ENCODE measurements around the gene EMC8. TPM values are rescaled to one million over a fixed set of nuclear protein-coding genes. Genes with fewer than 3 reads are reported as not detected.
"Not testable (repeated sequence)": the region's sequence is repeated elsewhere in the genome, so short reads cannot be mapped to it uniquely, and the experiment has no call there.

EMC8 gene
- total RNA-seq, 1 donor from 2014 or later: 22.5 TPM

DNA sequence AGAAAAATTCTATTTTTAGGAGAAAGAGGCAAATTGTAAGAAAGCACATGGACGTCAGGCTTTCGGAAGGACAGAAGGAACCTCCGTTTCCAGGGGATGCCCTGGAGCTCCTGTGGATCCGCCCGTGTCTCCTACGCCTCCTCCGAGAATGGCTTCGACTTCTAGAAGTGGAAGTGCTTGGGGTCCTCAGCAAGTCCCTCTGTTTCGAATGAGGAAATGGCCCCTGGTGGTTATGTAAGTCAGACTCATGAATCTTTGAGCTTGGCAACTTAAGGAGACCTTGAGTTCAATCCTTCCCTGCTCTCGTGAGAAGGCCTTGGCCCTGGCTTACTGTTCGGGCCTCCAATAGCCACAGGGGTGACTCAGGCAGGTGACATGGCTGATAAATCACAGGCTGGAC, 39.0 kb upstream of the EMC8 start:
- no peak for DNase-seq
- H3K4me3 ChIP-seq: no peak overlapping the region
- intact Hi-C loops (cut with micrococcal nuclease): no loop called here
- no peak overlapping the region for H3K27ac ChIP-seq (replicated peaks)
- H3K9me3 ChIP-seq (replicated peaks): no peaks in the 10 kb centered on the region
- H3K4me1 ChIP-seq: no peaks in the 10 kb centered on the region
- no peaks in the 10 kb centered on the region for H3K36me3 ChIP-seq
- TF ChIP-seq CTCF (IDR thresholded peaks at IDR 0.05; ENCODE audit: borderline replicate concordance): no peak
- H3K27me3 ChIP-seq (ENCODE audit: low read depth): peaks cover 91% of the 10 kb centered on the region

GRCh38 chr16:85837654-85838053, 38.3 kb upstream of the EMC8 start:
- intact Hi-C loops (cut with micrococcal nuclease); H3K4me1 ChIP-seq; H3K27ac ChIP-seq (replicated peaks); H3K4me3 ChIP-seq; H3K36me3 ChIP-seq; H3K9me3 ChIP-seq (replicated peaks); DNase-seq: not testable (repeated sequence)
- H3K27me3 ChIP-seq (ENCODE audit: low read depth): peaks cover 91% of the 10 kb centered on the region

DNA sequence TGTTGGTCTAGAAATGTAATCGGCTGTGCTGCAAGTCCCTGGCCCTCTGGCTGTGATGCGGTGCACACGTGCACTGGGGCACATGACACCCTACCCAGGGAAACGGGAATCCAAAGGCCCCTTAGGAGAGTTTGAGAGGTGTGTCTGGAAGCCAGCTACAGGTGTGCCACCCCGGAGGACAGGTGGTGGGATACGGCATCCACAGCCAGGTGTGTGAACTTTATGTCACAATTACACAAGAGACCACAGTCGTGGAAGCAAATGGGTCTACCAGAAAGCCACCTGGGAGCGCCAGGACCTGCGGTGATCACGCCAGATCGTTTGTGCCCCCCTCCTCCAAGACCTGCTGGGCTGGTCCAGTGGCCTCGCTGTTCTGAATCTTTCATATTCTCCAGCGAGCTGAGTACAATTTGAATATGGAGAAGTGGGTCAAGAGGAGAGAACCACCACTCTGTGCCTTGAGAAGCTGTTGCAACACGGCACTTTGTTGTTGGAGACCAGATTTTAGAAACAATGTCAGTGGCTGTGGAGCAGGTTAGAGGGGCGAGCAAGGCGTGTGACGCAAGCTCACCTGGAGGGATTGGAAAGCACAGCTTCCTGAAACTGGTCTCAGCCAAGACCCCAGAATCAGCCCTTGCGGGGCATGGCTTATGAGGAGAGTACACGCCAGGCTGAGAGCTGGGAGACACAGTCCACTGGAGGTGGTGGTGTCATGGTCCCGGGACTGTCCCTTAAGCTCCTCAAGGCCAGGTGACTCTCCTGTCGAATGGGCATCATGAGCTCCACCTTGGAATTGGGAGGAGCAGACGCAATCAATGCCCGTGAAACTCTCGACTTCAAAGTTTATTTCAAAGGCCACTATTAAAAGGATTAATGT, 37.6 kb upstream of the EMC8 start:
- H3K4me3 ChIP-seq: no peak overlapping the region
- no peak for TF ChIP-seq CTCF (IDR thresholded peaks at IDR 0.05; ENCODE audit: borderline replicate concordance)
- peaks cover 92% of the 10 kb centered on the region for H3K27me3 ChIP-seq (ENCODE audit: low read depth)
- H3K4me1 ChIP-seq: no peaks in the 10 kb centered on the region
- no peaks in the 10 kb centered on the region for H3K36me3 ChIP-seq
- no peaks in the 10 kb centered on the region for H3K9me3 ChIP-seq (replicated peaks)
- intact Hi-C loops (cut with micrococcal nuclease): no loop called here
- H3K27ac ChIP-seq (replicated peaks): no peak overlapping the region
- DNase-seq: no peak

- Histone ChIP-seq H3K9me3 (replicated peaks) (no peaks in the 10 kb centered on the region), H3K27me3 (ENCODE audit: low read depth) (peaks cover 94% of the 10 kb centered on the region), H3K4me1 (no peaks in the 10 kb centered on the region), H3K36me3 (no peaks in the 10 kb centered on the region), H3K27ac (replicated peaks) (no peak overlapping the region), H3K4me3 (no peak overlapping the region)
- intact Hi-C loops (cut with micrococcal nuclease): no loop called here
- DNase-seq: no peak
- no peak for TF ChIP-seq CTCF (IDR thresholded peaks at IDR 0.05; ENCODE audit: borderline replicate concordance)
These were observed 36.8 kb upstream of the EMC8 start for GRCh38 chr16:85835956-85836705.

- Histone ChIP-seq H3K27me3 (ENCODE audit: low read depth) (peaks cover 93% of the 10 kb centered on the region), H3K4me1 (no peaks in the 10 kb centered on the region), H3K36me3 (no peaks in the 10 kb centered on the region), H3K9me3 (replicated peaks) (no peaks in the 10 kb centered on the region), H3K4me3 (no peak overlapping the region), H3K27ac (replicated peaks) (no peak overlapping the region)
- no peak for DNase-seq
- intact Hi-C loops (cut with micrococcal nuclease): no loop called here
- no peak for TF ChIP-seq CTCF (IDR thresholded peaks at IDR 0.05; ENCODE audit: borderline replicate concordance)
These were observed 35.9 kb upstream of the EMC8 start for GRCh38 chr16:85835227-85835751.
